ENCODE data around the gene CFAP251.

DNA sequence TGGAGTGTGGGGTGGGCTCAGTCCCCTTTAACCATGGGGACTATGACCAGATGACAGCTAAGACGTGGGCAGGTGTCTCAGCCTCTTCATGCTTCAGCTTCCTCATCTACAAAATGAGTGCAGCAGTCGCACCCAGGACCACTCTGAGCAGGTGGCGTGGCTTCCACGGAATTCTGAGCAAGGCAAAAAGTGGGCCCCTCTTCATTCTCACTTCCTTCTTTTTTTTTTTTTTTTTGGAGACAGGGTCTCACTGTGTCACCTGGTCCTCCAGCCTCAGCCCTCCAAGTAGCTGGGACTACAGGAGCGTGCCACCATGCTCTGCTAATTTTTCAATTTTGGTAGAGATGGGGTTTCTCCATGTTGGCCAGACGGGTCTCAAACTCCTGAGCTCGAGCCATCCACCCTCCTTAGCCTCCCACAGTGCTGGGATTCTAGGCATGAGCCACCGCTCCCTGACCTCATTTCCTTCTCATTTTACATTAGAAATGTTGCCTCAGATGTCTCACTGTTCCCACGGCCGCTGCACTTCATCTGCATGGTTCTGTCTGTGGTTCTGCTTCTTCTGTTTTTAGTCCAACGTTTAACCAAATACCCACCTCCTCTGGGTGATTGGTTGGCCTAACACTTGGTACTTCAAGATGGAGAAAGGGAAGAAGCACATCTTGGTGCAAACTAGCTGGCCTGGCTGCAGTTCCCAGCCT lies 61.9 kb downstream of the CFAP251 start:
- TF ChIP-seq, protein P1, sequence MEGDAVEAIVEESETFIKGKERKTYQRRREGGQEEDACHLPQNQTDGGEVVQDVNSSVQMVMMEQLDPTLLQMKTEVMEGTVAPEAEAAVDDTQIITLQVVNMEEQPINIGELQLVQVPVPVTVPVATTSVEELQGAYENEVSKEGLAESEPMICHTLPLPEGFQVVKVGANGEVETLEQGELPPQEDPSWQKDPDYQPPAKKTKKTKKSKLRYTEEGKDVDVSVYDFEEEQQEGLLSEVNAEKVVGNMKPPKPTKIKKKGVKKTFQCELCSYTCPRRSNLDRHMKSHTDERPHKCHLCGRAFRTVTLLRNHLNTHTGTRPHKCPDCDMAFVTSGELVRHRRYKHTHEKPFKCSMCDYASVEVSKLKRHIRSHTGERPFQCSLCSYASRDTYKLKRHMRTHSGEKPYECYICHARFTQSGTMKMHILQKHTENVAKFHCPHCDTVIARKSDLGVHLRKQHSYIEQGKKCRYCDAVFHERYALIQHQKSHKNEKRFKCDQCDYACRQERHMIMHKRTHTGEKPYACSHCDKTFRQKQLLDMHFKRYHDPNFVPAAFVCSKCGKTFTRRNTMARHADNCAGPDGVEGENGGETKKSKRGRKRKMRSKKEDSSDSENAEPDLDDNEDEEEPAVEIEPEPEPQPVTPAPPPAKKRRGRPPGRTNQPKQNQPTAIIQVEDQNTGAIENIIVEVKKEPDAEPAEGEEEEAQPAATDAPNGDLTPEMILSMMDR (IDR thresholded peaks at IDR 0.05), result no peak
- TF ChIP-seq POLR2A (IDR thresholded peaks at IDR 0.05), result no peak

Data from esophagus squamous epithelium (tissue), 4 donors.